Measurements from ENCODE around the gene TDP1. TPM values are rescaled to one million over a fixed set of nuclear protein-coding genes. Genes with fewer than 3 reads are reported as not detected.

Gene TDP1
- total and polyA plus RNA-seq, 2 of the 13 experiments (the other 11 are each of a cell fraction or from before 2014, with no cell fraction given): 16.4 to 31.2 TPM

GRCh38 chr14:90060312-90060964 lies 104.7 kb downstream of the TDP1 start (continued):
- TF ChIP-seq, protein P1, sequence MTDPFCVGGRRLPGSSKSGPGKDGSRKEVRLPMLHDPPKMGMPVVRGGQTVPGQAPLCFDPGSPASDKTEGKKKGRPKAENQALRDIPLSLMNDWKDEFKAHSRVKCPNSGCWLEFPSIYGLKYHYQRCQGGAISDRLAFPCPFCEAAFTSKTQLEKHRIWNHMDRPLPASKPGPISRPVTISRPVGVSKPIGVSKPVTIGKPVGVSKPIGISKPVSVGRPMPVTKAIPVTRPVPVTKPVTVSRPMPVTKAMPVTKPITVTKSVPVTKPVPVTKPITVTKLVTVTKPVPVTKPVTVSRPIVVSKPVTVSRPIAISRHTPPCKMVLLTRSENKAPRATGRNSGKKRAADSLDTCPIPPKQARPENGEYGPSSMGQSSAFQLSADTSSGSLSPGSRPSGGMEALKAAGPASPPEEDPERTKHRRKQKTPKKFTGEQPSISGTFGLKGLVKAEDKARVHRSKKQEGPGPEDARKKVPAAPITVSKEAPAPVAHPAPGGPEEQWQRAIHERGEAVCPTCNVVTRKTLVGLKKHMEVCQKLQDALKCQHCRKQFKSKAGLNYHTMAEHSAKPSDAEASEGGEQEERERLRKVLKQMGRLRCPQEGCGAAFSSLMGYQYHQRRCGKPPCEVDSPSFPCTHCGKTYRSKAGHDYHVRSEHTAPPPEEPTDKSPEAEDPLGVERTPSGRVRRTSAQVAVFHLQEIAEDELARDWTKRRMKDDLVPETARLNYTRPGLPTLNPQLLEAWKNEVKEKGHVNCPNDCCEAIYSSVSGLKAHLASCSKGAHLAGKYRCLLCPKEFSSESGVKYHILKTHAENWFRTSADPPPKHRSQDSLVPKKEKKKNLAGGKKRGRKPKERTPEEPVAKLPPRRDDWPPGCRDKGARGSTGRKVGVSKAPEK (CRISPR knock-in tag; IDR thresholded peaks at IDR 0.05; ENCODE audit: borderline replicate concordance): no peak
- TF ChIP-seq ZNF629 (CRISPR knock-in tag; conservative IDR thresholded peaks at IDR 0.05) (no peak), MED1 (CRISPR knock-in tag; IDR thresholded peaks at IDR 0.05) (no peak), AGO1 (IDR thresholded peaks at IDR 0.05; ENCODE audit: low read depth, low read length, poor library complexity, severe bottlenecking) (no peak), CCDC6 (CRISPR knock-in tag; IDR thresholded peaks at IDR 0.05) (no peak), XBP1 (CRISPR knock-in tag; IDR thresholded peaks at IDR 0.05) (no peak), TCF7 (IDR thresholded peaks at IDR 0.05; ENCODE audit: low read depth) (no peak), MBNL3 (CRISPR knock-in tag; conservative IDR thresholded peaks at IDR 0.05) (no peak), PREB (CRISPR knock-in tag; IDR thresholded peaks at IDR 0.05) (no peak), SRSF9 (IDR thresholded peaks at IDR 0.05; ENCODE audit: borderline replicate concordance, insufficient read depth, low read depth, low read length, poor library complexity, severe bottlenecking) (no peak), EZH2 (conservative IDR thresholded peaks at IDR 0.05; ENCODE audit: low read depth, low read length) (no peak), THAP9 (CRISPR knock-in tag; IDR thresholded peaks at IDR 0.05; ENCODE audit: borderline replicate concordance) (no peak), TRIM22 (IDR thresholded peaks at IDR 0.05) (no peak), ZBTB20 (CRISPR knock-in tag; IDR thresholded peaks at IDR 0.05; ENCODE audit: borderline replicate concordance, low read depth) (no peak), PCBP2 (optimal IDR thresholded peaks at IDR 0.05; ENCODE audit: low read depth, low read length, poor library complexity, severe bottlenecking) (no peak), ISL2 (CRISPR knock-in tag; IDR thresholded peaks at IDR 0.05) (no peak), ZNF451 (CRISPR knock-in tag; IDR thresholded peaks at IDR 0.05) (0 out of 2 replicates have a peak, but pooled peaks have one; percentile 29)
- TF ChIP-seq, protein P2, sequence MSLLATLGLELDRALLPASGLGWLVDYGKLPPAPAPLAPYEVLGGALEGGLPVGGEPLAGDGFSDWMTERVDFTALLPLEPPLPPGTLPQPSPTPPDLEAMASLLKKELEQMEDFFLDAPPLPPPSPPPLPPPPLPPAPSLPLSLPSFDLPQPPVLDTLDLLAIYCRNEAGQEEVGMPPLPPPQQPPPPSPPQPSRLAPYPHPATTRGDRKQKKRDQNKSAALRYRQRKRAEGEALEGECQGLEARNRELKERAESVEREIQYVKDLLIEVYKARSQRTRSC (CRISPR knock-in tag; IDR thresholded peaks at IDR 0.05; ENCODE audit: low read depth): no peak
- TF ChIP-seq, protein P3, sequence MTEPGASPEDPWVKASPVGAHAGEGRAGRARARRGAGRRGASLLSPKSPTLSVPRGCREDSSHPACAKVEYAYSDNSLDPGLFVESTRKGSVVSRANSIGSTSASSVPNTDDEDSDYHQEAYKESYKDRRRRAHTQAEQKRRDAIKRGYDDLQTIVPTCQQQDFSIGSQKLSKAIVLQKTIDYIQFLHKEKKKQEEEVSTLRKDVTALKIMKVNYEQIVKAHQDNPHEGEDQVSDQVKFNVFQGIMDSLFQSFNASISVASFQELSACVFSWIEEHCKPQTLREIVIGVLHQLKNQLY (CRISPR knock-in tag; IDR thresholded peaks at IDR 0.05): no peak

Data from HepG2 (cell line).